ENCODE results near the gene GINS1.

- TF ChIP-seq GATA2 (IDR thresholded peaks at IDR 0.05; ENCODE audit: low read depth, low read length): no peak
- no peak for TF ChIP-seq GATA3 (IDR thresholded peaks at IDR 0.05; ENCODE audit: low read depth, low read length)
These were observed 10.4 kb upstream of the GINS1 start for GRCh38 chr20:25397096-25397495.
